ENCODE measurements around the gene CCDC51.
"Not testable (repeated sequence)": the region's sequence is repeated elsewhere in the genome, so short reads cannot be mapped to it uniquely, and the experiment has no call there.

CCDC51 gene

GRCh38 chr3:48439820-48440589 is at the start of gene CCDC51, which contains the start of gene TMA7:
Gene CCDC51 (minus strand): TSS chr3:48440119. CDS start chr3:48435128, 4,991 bp downstream.
Gene TMA7 (plus strand): TSS chr3:48440257. CDS start chr3:48440297, 40 bp downstream.
- H3K4me3 ChIP-seq (ENCODE audit: low read length): peak within 1 kb of the TSS; percentile 98
- TF ChIP-seq CTCF (IDR thresholded peaks at IDR 0.05; ENCODE audit: insufficient read depth, low read depth, low read length, missing control alignments): no peak
- DNase-seq (ENCODE audit: low read depth): peak; percentile 99

GRCh38 chr3:48486952-48487351 is 47.0 kb upstream of the CCDC51 start:
- TF ChIP-seq CTCF (IDR thresholded peaks at IDR 0.05; ENCODE audit: insufficient read depth, low read depth, low read length, missing control alignments): no peak
- no peak for DNase-seq (ENCODE audit: low read depth)
- H3K4me3 ChIP-seq (ENCODE audit: low read length): no peak overlapping the region

- H3K4me3 ChIP-seq (ENCODE audit: low read length); DNase-seq (ENCODE audit: low read depth): not testable (repeated sequence)
These were observed 42.9 kb upstream of the CCDC51 start for GRCh38 chr3:48482822-48483221.

GRCh38 chr3:48480891-48481290 is 41.0 kb upstream of the CCDC51 start:
- H3K4me3 ChIP-seq (ENCODE audit: low read length); DNase-seq (ENCODE audit: low read depth): not testable (repeated sequence)

- TF ChIP-seq CTCF (IDR thresholded peaks at IDR 0.05; ENCODE audit: insufficient read depth, low read depth, low read length, missing control alignments): no peak
- no peak overlapping the region for H3K4me3 ChIP-seq (ENCODE audit: low read length)
- no peak for DNase-seq (ENCODE audit: low read depth)
These were observed 39.0 kb upstream of the CCDC51 start for GRCh38 chr3:48478626-48479555.

- DNase-seq (ENCODE audit: low read depth): no peak
- H3K4me3 ChIP-seq (ENCODE audit: low read length): no peak overlapping the region
- TF ChIP-seq CTCF (IDR thresholded peaks at IDR 0.05; ENCODE audit: insufficient read depth, low read depth, low read length, missing control alignments): no peak
These were observed 38.1 kb upstream of the CCDC51 start for GRCh38 chr3:48477959-48478520.

GRCh38 chr3:48476426-48477053 is 36.6 kb upstream of the CCDC51 start:
- no peak for TF ChIP-seq CTCF (IDR thresholded peaks at IDR 0.05; ENCODE audit: insufficient read depth, low read depth, low read length, missing control alignments)
- no peak for DNase-seq (ENCODE audit: low read depth)
- H3K4me3 ChIP-seq (ENCODE audit: low read length): no peak overlapping the region
